Measurements from ENCODE around the gene BCL2A1. TPM values are rescaled to one million over a fixed set of nuclear protein-coding genes. Genes with fewer than 3 reads are reported as not detected.

The BCL2A1 gene
- total RNA-seq, 1 donor from 2014 or later: 0.55 TPM

Other genes starting within 250 kb of the BCL2A1 start
- 16.1 TPM for gene MTHFS, start 74.2 kb downstream of the BCL2A1 start, total RNA-seq
- 67.6 TPM for gene ZFAND6, start 88.5 kb upstream of the BCL2A1 start, total RNA-seq
- gene FAH, start 181.8 kb upstream of the BCL2A1 start, total RNA-seq: 21.9 TPM

Measured in left ventricle myocardium superior (tissue), 1 donor.